Activated naive CD8-positive, alpha-beta T cell treated with anti-CD3 and anti-CD28 coated beads, Interleukin-2, amount 50 U/mL, for 24 hours (primary cell): Measurements from ENCODE around the gene POFUT1.
"Not testable (repeated sequence)": the region's sequence is repeated elsewhere in the genome, so short reads cannot be mapped to it uniquely, and the experiment has no call there.

Experiments used
- ATAC-seq: fragments of 150-1000 bp; cut with Tn5 transposase; one replicate; pipeline ENCODE4 v1.10.0; 2021
- DNase-seq: peaks from one replicate; pipeline ENCODE4 v3.0.0; 2021
- H3K27ac Mint-ChIP-seq: one replicate; pipeline ENCODE4 v1.8.0; 2021; ENCODE audit warnings: mild to moderate bottlenecking, mixed read lengths
- H3K27me3 Mint-ChIP-seq: one replicate; pipeline ENCODE4 v1.8.0; 2021; ENCODE audit warnings: mixed read lengths
- H3K36me3 Mint-ChIP-seq: one replicate; pipeline ENCODE4 v1.8.0; 2021; ENCODE audit warnings: low read depth, mixed read lengths
- H3K4me1 Mint-ChIP-seq: one replicate; pipeline ENCODE4 v1.8.0; 2021; ENCODE audit warnings: mixed read lengths
- H3K4me3 Mint-ChIP-seq: one replicate; pipeline ENCODE4 v1.8.0; 2021; ENCODE audit warnings: mild to moderate bottlenecking, moderate library complexity, mixed read lengths
- H3K9me3 Mint-ChIP-seq: one replicate; pipeline ENCODE4 v1.8.0; 2021; ENCODE audit warnings: mixed read lengths

The POFUT1 gene

GRCh38 chr20:32207626-32208498, at the start of gene POFUT1, which contains the start of gene PLAGL2:
Gene POFUT1, plus strand, starts transcription at chr20:32207880. Its CDS starts 62 bp downstream, at chr20:32207942.
Gene PLAGL2, minus strand, starts transcription at chr20:32207743. Its CDS starts 5,565 bp downstream, at chr20:32202178.
- Mint-ChIP-seq H3K27me3 (no peaks in the 10 kb centered on the region), H3K36me3 (peaks cover 86% of the 10 kb centered on the region), H3K27ac (peak within 1 kb of the TSS; percentile 100), H3K4me3 (peak within 1 kb of the TSS; percentile 98), H3K4me1 (peaks cover 75% of the 10 kb centered on the region), H3K9me3 (no peaks in the 10 kb centered on the region)
- peak; percentile 92 for DNase-seq
- peak; percentile 81 for ATAC-seq

GRCh38 chr20:32158351-32158750, 49.3 kb upstream of the POFUT1 start:
- no peak overlapping the region for H3K4me3 Mint-ChIP-seq
- peak overlapping the region; percentile 14 for H3K27ac Mint-ChIP-seq
- H3K27me3 Mint-ChIP-seq, result no peaks in the 10 kb centered on the region
- no peaks in the 10 kb centered on the region for H3K9me3 Mint-ChIP-seq
- ATAC-seq (no peak), DNase-seq (no peak)
- peaks cover 14% of the 10 kb centered on the region for H3K4me1 Mint-ChIP-seq
- peaks cover 57% of the 10 kb centered on the region for H3K36me3 Mint-ChIP-seq

- no peaks in the 10 kb centered on the region for H3K9me3 Mint-ChIP-seq
- no peak overlapping the region for H3K27ac Mint-ChIP-seq
- no peak for DNase-seq
- no peak overlapping the region for H3K4me3 Mint-ChIP-seq
- no peaks in the 10 kb centered on the region for H3K27me3 Mint-ChIP-seq
- peaks cover 57% of the 10 kb centered on the region for H3K36me3 Mint-ChIP-seq
- peaks cover 14% of the 10 kb centered on the region for H3K4me1 Mint-ChIP-seq
- ATAC-seq, result peak; percentile 33
Observed at GRCh38 chr20:32158943-32159660, 48.6 kb upstream of the POFUT1 start.

- ATAC-seq (no peak), DNase-seq (no peak)
- H3K27ac Mint-ChIP-seq, result no peak overlapping the region
- no peaks in the 10 kb centered on the region for H3K27me3 Mint-ChIP-seq
- peaks cover 14% of the 10 kb centered on the region for H3K4me1 Mint-ChIP-seq
- H3K4me3 Mint-ChIP-seq, result no peak overlapping the region
- H3K36me3 Mint-ChIP-seq, result peaks cover 60% of the 10 kb centered on the region
- H3K9me3 Mint-ChIP-seq, result no peaks in the 10 kb centered on the region
Observed at GRCh38 chr20:32159766-32160221, 47.9 kb upstream of the POFUT1 start.

- Mint-ChIP-seq H3K4me3 (no peak overlapping the region), H3K27ac (no peak overlapping the region), H3K4me1 (peaks cover 11% of the 10 kb centered on the region), H3K9me3 (no peaks in the 10 kb centered on the region), H3K36me3 (peaks cover 61% of the 10 kb centered on the region), H3K27me3 (no peaks in the 10 kb centered on the region)
- ATAC-seq (no peak), DNase-seq (no peak)
Observed at GRCh38 chr20:32160341-32160740, 47.3 kb upstream of the POFUT1 start.

GRCh38 chr20:32162351-32162750, 45.3 kb upstream of the POFUT1 start:
- no peak for DNase-seq
- no peaks in the 10 kb centered on the region for H3K9me3 Mint-ChIP-seq
- H3K36me3 Mint-ChIP-seq, result peaks cover 64% of the 10 kb centered on the region
- no peak overlapping the region for H3K4me3 Mint-ChIP-seq
- no peak for ATAC-seq
- H3K27ac Mint-ChIP-seq, result no peak overlapping the region
- peaks cover 9% of the 10 kb centered on the region for H3K4me1 Mint-ChIP-seq
- H3K27me3 Mint-ChIP-seq, result no peaks in the 10 kb centered on the region

GRCh38 chr20:32163951-32164350, 43.7 kb upstream of the POFUT1 start:
- H3K9me3 Mint-ChIP-seq, result no peaks in the 10 kb centered on the region
- H3K36me3 Mint-ChIP-seq, result peaks cover 53% of the 10 kb centered on the region

GRCh38 chr20:32164984-32165735, 42.5 kb upstream of the POFUT1 start:
- Mint-ChIP-seq H3K27me3 (no peaks in the 10 kb centered on the region), H3K27ac (no peak overlapping the region), H3K4me1 (no peaks in the 10 kb centered on the region), H3K4me3 (no peak overlapping the region), H3K36me3 (peaks cover 43% of the 10 kb centered on the region), H3K9me3 (no peaks in the 10 kb centered on the region)
- DNase-seq (no peak), ATAC-seq (no peak)

More at GRCh38 chr20:32163951-32164350, 43.7 kb upstream of the POFUT1 start:
- no peak for ATAC-seq
- Mint-ChIP-seq H3K4me3 (no peak overlapping the region), H3K4me1 (peaks cover under 1% of the 10 kb centered on the region), H3K27ac (no peak overlapping the region), H3K27me3 (no peaks in the 10 kb centered on the region)
- no peak for DNase-seq

GRCh38 chr20:32165836-32166545, 41.7 kb upstream of the POFUT1 start:
- Mint-ChIP-seq H3K27ac (no peak overlapping the region), H3K27me3 (no peaks in the 10 kb centered on the region), H3K36me3 (peaks cover 40% of the 10 kb centered on the region), H3K9me3 (no peaks in the 10 kb centered on the region), H3K4me3 (no peak overlapping the region), H3K4me1 (no peaks in the 10 kb centered on the region)
- ATAC-seq (no peak), DNase-seq (no peak)

GRCh38 chr20:32167552-32167951, 40.1 kb upstream of the POFUT1 start:
- Mint-ChIP-seq H3K27ac (no peak overlapping the region), H3K36me3 (peaks cover 32% of the 10 kb centered on the region), H3K27me3 (no peaks in the 10 kb centered on the region), H3K4me1 (no peaks in the 10 kb centered on the region), H3K4me3 (no peak overlapping the region), H3K9me3 (no peaks in the 10 kb centered on the region)
- no peak for DNase-seq
- ATAC-seq, result no peak

- no peak for DNase-seq
- Mint-ChIP-seq H3K4me1 (no peaks in the 10 kb centered on the region), H3K27me3 (no peaks in the 10 kb centered on the region), H3K4me3 (no peak overlapping the region), H3K36me3 (peaks cover 28% of the 10 kb centered on the region), H3K27ac (no peak overlapping the region), H3K9me3 (no peaks in the 10 kb centered on the region)
- ATAC-seq, result no peak
Observed at GRCh38 chr20:32168184-32168910, 39.3 kb upstream of the POFUT1 start.

GRCh38 chr20:32177696-32178095, 30.0 kb upstream of the POFUT1 start:
- not testable (repeated sequence) for DNase-seq, H3K36me3 Mint-ChIP-seq, ATAC-seq, H3K9me3 Mint-ChIP-seq, H3K4me3 Mint-ChIP-seq, H3K27me3 Mint-ChIP-seq, H3K4me1 Mint-ChIP-seq, H3K27ac Mint-ChIP-seq

- DNase-seq (no peak), ATAC-seq (no peak)
- no peaks in the 10 kb centered on the region for H3K4me1 Mint-ChIP-seq
- no peaks in the 10 kb centered on the region for H3K36me3 Mint-ChIP-seq
- no peaks in the 10 kb centered on the region for H3K9me3 Mint-ChIP-seq
- H3K27me3 Mint-ChIP-seq, result no peaks in the 10 kb centered on the region
- H3K4me3 Mint-ChIP-seq, result no peak overlapping the region
- H3K27ac Mint-ChIP-seq, result no peak overlapping the region
Observed at GRCh38 chr20:32179515-32179914, 28.2 kb upstream of the POFUT1 start.
